Measurements from ENCODE around the gene EDAR.

EDAR gene

DNA sequence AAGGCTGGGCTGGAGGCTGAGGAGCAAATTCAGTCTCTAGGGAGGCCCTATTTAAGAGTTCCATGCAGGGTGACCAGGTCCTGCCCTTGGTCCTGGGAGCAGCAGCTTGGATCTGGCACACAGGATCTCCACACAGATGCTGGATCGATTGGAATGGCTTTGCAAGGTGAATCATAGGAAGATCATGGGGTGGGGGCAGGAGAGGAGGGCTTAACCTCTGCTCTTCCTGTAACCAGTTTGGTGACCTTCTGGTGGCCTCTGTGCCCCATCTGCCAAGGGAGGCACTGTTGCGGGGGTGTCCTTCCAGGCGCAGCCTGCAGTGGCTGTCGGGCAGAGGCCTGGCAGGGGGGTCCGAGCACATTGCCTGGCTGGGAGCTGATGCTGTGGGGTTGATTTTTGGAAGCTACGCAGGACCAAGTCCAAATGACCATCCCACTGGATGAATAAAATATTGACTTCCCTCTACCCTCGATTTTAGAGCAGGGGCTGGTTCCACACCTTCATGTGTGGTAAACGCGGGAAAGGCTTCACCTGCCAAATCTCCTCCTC is 79.7 kb downstream of the EDAR start:
- no peak for DNase-seq (ENCODE audit: low read depth in 2 of 2)

DNA sequence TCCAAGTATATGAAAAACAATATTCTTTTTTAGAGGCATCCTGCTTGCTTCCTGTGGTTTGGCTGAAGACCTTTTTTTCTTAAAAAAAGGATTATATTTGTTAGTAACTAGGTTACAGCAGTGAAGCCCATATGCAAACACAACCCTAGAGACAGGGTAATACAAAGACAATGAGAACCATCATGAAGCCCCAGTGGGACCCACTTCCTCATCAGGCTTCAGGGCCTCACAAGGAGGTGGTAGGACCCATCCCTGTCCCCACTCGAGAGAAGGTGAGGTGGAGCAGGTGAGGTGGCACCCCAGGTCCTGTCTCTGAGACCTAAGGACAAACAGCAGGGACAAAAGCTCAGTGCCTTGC is 80.3 kb downstream of the EDAR start:
- no peak for DNase-seq (ENCODE audit: low read depth in 2 of 2)

DNA sequence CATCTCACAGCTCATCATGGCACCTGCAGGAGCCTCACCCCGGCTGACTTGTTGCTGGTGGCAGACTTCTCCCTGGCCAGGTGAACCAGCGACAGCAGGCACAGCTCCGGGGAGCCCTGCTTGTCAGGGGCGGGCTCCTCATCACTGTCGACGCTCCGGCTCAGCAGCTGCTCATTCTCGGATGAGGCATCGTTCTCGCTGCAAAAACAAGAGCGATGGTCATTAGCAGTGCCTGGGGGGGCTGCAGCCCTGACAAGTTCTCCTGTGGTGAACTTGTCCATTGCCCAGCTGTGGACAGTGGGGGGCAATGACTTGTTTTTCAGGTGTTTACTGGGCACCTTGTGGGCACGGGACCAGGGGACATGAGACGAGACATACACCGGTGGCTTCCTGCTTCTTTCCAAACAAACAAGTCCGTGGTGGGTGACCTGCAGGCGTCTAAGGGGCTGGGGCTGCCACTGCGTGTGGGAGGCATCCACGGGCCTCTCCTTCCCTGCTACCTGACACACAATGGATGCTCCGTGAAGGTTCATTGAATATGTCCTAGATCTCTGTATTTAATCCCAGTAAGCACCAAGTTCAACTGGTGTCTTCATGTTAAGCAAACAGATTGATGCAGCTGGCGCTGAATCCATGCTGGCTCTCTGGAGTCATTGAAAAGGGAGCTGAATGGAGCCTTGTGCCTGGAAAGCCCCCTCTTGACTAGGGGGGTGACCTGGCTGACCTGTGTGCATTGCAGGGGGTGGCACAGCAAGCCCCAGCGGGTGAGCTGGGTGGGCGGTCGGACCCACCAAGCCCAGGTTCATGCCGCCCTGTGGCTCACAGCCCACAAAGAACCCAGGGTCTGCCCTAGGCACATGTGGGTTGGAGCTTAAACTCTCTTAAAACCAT is 81.0 kb downstream of the EDAR start:
- no peak for DNase-seq (ENCODE audit: low read depth in 2 of 2)

DNA sequence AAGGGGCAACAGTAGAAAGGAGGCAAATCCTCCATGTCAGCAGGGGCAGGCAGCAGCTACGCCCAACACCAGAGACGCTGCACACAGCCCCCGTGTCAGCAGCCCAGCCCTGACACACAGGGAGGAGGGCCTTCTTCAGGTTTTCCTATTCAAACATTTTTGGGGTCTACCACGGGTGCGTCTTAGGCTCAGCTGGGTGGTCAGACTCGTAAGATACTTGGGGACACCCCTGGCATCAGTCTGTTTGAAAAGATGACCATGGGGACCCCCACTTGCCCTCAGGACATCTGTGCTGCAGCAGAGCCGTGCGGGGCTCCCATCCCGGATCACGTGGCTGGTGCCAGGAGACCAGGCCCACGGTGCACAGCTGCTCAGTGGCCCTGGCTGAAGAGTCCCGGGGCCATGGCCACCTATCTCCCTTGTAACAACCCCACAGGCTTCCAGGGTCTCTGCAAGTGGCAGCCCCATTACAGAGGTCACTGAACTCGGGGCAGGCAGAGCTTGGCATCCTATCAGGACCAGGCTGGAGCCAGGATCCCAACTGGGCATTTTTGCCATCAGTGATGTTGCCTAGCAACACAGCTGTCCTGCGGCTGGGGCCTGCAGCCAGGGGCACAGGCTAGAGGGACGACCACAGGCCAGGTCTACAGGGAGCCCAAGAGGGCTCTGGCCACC is 82.5 kb downstream of the EDAR start:
- DNase-seq (ENCODE audit: low read depth in 2 of 2) = no peak

DNA sequence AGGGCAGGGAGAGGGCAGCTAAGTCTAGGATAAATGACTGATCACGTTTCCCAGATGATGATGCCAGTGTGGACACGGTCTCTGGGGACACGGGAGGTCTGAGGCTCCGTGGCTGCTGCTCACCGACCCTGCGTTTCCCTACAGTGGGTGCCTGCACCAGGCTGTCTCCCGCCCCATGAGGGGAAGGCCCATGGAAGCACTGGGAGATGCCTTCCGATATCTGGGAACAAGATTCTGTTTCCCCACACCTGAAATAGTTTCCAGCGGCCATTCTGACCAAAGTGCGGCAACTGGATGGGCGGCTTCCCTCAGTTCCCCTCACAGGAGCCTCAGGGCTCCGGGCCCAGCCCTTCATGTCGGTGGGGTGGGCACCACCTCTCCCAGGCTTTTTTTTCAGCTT is 83.1 kb downstream of the EDAR start:
- DNase-seq (ENCODE audit: low read depth in 2 of 2) = no peak

DNA sequence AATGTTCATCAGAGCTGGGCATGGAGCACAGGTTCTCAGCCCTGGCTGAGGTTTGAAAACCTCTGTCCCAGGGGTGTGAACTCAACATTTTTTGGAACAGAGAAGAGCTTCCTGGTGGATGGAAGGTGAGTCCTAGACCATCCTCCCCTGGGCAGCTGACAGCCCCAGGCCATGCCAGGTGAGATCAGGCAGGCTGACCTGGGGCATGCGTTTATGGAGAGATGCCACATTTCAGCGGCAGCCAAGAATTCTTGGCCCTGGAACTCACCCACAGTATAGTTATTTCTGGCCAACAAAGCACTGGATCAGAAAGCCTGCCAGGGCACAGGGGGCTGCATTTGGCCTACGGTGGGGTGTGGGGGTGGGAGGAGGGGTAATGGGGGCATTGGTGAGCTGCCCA is 83.8 kb downstream of the EDAR start:
- DNase-seq (ENCODE audit: low read depth in 2 of 2) = no peak

DNA sequence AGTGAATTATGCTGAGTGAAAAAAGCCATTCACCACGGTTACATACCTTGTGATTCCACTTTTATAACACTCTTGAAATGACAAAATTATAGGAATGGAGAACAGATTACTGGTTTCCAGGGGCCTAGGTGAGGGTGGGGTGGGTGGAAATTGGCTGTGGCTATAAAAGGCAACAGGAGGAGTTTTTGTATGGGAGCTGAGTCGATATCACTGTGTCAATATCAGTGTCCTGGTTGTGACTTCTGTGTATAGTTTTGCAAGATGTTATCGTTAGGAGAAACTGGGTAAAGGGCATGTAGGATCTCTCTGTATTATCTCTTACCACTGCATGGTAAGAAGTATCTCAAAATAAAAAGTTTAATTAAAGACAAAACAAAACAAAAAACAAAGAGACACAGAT is 84.3 kb downstream of the EDAR start:
- DNase-seq (ENCODE audit: low read depth in 2 of 2) = no peak

DNA sequence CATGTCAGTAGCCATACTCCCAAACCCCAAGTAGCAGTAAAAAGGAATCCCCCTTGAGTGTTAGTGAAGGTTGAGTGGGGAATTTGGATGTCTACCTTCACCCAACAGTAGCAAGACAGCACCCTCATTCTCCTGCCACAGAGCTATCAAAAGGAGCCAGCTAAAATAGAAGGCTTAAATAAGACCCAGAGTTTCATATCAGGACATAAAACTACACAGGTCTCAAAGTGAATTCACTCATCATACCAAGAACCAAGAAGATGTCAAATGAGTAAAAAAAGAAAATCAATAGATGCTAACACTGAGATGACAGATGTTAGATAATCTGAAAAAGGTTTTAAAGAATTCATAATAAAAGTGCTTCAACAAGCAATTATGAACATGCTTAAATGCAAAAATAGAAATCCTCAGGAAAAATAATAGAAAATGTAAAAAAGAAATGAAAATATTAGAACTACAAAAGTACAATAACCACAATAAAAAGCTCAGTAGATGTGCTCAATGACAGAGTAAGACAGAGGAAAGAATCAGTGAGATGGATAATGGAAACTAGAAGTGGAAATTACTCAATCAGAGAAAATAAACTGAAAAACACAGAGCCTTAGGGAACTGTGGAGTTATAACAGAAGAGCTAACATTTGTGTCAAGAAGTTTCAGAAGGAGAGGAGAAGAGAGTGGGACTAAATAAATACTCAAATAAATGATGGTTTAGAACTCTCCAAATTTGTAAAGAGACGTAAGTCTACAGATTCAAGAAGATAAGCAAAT is 90.5 kb downstream of the EDAR start:
- no peak for DNase-seq (ENCODE audit: low read depth in 2 of 2)

DNA sequence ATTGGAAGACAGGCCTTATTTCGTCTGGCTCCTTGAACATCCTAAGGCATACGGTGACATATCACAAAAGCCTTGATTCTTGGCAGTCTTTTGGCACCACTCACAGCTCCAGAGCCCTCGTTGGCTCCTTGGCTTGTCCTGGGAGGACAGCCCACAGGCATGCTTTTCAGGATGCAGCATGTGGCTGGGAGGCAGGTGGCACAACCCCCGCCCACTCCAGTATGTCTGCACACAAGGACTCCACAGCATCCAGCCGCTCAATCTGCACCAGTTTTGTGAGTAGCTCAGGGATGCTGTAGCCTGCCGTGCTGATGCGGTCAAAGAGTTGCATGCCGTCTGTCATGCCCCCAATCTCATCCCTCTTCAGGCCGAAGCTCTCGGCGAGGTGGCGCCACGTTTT is 92.3 kb downstream of the EDAR start:
- DNase-seq (ENCODE audit: low read depth in 2 of 2) = no peak

DNA sequence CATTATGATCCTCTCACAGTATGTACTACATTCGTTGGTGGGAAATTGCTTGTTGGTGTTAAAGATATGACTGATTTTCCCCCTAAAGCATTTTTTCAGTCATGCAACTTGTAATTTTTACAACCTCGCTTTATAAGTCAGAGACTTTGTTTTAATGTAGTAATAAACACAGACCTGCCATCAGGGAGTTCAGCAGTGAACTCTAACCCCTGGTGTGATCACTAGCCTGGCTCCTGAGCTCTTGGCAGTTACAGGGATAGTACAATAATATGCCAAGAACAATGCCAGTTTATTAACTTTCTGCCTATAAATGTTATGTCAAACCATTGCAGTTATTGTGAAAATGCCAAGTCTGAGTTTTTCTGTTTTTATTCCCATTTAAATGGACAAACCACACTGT is 93.8 kb downstream of the EDAR start:
- no peak for DNase-seq (ENCODE audit: low read depth in 2 of 2)

DNA sequence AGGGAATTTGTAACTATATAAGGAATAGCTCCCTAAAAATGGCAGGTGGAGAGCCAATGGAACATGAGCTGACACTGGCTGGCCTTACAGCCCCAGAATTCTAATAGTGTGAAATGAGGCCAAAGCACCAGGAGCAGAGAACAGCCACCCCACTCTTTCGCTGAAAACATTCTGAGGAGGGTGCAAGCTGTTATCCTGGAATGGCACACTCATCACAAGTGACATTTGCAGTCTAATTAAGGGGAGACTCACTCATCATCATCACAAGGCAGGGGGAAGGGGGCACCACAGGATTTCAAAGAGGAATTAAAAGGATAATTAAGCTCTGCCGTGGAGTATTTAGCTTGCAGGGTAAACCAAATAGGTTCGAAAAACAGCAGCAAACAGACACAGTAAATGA is 94.3 kb downstream of the EDAR start:
- no peak for DNase-seq (ENCODE audit: low read depth in 2 of 2)

DNA sequence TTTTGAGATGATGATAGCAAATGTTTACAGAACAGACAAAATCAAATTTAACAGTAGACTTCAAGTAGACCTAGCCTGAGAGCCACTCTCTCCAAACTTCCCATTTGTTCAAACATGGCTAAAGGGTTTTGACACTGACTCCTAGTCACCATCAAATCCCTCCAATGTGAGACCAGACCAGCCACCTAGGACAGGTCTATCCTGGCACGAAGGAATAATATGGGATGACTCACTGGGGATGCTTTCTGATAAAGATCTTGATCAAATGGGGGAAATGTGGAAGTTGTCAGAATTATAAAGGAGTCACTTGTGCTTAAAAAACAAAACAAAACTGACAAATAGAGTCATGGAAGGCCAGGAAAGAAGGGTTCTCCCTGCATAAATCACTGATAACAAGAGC is 95.7 kb downstream of the EDAR start:
- DNase-seq (ENCODE audit: low read depth in 2 of 2) = no peak

DNA sequence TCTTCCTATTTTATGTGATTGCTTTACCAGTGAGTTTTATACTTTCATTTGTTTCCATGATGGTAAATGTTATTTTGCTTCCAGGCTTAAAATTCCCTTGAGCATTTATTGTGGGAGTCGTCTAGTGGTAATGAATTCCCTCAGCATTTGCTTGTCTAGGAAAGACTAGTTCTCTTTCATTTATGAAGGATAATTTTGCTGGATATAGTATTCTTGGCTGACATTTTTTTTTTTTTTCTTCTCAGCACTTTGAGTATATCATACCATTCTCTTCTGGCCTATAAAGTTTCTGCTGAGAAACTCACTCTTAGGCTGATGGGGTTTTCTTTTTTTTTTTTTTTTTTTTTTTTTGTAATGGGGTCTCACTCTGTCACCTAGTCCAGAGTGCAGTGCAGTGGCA is 99.1 kb downstream of the EDAR start:
- no peak for DNase-seq (ENCODE audit: low read depth in 2 of 2)

DNA sequence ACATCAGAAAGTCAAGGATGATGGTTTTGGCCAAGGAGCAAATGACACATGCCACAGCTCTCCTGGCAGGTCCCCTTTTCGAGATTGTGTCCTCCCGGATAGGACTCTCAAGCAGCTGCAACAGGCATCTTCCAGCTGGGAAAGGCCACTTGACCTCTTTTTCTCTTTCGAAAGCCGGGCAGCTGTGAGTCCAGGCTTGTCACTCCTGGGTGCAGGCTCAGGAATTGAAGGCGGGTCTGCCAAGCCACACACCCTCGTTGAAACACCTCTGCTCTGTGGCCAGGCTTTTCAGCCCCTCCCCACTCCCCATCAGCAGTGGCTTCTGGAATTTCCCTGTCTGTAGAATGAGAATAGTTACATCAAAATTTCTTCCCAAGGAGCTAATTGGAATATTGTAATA is 104.4 kb downstream of the EDAR start:
- no peak for DNase-seq (ENCODE audit: low read depth in 2 of 2)

DNA sequence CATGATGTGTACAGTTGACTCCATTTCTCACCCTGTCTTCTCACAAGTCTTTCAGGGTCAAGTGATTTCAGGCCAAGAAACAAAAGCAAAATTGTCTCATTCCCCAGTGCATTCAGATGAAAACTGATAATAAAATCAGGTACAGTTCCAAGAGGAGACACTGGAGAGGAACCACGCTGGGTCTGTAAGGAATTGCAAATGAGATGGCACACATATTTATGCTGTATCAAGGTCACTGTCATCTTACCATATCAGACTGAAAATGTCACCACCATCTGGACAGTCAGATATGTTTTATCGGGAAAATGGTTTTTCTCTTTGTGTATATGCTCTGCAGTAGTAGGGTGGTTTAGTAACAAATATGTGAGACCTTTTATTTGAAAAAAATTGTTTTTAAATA is 110.7 kb downstream of the EDAR start:
- DNase-seq (ENCODE audit: low read depth in 2 of 2) = no peak

DNA sequence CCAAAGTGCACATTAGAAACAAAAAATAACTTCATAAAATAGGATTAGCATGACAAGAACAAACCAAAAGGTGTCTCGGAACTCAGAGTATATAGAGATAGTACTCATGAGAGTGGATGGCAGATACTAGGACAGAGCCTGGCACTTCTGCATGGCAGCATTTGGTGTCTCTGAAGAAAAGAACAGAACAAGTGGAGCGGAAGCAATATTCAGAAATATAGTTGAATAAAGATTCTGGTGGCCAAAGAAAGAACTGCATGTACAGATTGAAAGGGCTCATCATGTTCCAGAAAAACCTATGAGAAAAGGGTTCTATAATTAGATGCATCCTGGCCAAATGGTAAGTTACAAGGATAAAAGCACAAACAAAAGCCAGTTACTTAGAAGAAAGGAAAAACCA is 111.5 kb downstream of the EDAR start:
- DNase-seq (ENCODE audit: low read depth in 2 of 2) = no peak

DNA sequence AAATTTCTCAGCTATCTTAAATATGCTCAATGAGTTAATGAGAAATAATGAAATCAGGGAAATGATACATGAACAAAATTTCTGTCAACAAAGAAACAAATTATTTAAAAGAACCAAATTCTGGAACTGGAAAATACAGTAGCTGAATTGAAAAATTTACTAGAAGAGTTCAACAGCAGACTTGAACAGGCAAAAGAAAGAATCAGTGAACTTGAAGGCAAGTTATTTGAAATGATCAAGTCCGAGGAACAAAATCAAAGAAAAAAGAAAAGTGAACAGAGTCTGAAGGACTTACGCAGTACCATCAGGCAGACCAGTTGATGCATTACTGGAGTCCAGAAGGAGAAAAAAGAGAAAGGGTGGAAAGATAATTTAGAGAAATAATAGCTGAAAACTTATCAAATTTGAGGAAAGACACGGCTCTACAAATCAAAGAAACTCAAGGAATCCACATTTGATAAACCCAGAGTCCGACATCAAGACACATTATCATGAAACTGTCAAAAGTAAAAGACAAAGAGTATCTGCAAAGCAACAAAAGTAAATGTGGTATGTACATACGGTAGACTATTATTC is 118.9 kb downstream of the EDAR start:
- DNase-seq (ENCODE audit: low read depth in 2 of 2) = no peak

DNA sequence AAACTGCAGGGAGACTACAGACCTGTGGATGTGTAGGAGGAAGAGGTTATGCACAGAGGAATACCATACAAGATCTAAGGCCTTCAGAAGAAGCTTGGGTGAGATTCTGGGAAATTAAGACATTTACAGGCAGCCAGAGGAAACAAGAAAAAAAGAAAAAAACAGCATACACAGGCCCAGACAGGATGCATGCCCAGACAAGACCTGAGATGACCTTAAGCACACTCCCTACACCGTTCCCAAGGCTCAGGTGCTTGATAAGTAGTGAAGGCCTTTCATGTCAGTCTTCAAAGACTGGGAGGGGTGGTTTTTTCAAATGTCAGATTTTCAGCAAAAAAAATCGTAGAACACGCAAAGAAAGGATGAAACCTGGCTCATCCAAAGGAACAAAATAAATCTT is 119.5 kb downstream of the EDAR start:
- no peak for DNase-seq (ENCODE audit: low read depth in 2 of 2)

DNA sequence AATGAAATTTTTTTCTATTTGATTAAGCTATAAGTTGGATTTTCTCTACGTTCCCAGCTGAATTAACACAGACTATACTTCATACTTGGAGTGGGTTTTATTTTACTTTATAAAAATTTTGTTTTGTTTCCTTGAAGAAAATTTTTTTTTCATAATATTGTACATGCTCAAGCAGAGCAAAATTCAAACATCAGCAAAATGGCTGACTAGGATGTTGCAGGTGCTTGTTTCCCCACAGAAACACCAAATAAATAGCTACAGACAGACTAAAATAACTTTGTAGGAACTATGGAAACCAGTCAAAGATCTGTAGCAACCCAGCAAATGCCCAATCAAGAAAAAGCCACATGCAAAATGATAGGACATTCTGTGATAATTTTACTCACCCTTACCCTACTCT is 120.1 kb downstream of the EDAR start:
- no peak for DNase-seq (ENCODE audit: low read depth in 2 of 2)

DNA sequence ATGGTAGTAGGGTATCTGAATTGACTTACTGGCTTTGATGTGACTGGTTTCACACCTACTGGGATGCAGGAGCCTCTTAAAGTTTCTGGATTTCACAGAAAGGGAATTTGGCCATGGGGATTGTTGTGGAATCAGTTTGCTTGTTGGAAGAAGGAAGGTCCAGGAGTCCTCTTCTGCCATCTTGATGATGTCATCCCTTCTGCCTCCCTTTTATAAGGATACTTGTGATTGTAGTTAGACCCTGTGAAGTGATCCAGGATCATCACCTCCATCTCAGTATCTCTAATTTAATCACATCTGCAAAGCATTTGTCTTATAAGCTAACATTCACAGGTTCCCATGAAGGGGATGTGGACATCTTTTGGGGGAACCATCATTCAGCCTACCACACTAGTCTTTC is 123.0 kb downstream of the EDAR start:
- no peak for DNase-seq (ENCODE audit: low read depth in 2 of 2)

DNA sequence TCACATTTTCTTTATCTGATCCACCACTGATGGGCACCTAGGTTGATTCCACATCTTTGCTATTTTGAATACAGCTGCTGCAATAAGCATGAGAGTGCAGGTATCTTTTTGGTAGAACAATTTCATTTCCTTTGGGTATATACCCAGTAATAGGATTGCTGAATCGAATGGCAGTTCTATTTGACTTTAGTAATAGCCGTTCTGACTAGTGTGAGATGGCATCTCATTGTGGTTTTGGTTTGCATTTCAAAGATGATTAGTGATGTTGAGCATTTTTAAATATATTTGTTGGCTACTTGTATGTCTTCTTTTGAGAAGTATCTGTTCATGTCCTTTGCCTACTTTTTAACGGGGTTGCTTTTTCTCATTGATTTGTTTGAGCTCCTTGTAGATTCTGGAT is 130.1 kb downstream of the EDAR start:
- no peak for DNase-seq (ENCODE audit: low read depth in 2 of 2)

DNA sequence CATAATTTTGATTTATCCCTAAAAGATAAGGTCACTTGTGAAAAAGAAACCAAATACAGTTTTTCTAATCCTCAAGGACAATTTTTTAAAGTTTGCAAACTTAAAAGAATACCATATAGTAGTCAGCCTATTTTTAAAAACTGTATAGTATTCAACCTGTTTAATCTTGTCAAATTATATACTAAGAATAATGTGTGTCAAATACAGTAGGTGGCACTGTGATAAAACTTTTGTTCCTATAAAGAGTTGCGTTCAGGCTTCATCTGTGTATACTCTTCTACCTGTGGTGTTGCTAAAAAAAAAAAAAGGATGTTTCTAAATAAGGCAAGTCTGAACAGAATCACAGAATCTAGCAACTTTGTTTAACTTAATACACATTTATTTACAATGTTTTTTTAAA is 133.8 kb downstream of the EDAR start:
- DNase-seq (ENCODE audit: low read depth in 2 of 2) = no peak

Data from stimulated activated CD4-positive, alpha-beta T cell treated with anti-CD3 and anti-CD28 coated beads, Interleukin-1b, Interleukin-23, amount 100 ng/mL, for 4 hours (primary cell).